Natural killer cell (primary cell): ENCODE data around the gene SETX. TPM values are rescaled to one million over a fixed set of nuclear protein-coding genes. Genes with fewer than 3 reads are reported as not detected.

Experiments used
- ATAC-seq, 3 donors: fragments of 150-1000 bp in 2 of 3; fragments of 200-7000 bp in 1 of 3; cut with Tn5 transposase; 1 replicate in 1 of 3; 2 replicates in 2 of 3; pipeline ENCODE4 v1.10.0; 2021; ENCODE audit warnings: mild to moderate bottlenecking in 2 of 3, moderate library complexity in 2 of 3
- DNase-seq, 2 donors: peaks; one replicate each; pipeline versions ENCODE4 v3.0.0 to v3.0.0-alpha.2; 2013 to 2021; ENCODE audit warnings: mixed read lengths in 1 of 2
- H3K27ac ChIP-seq: one replicate; pipeline ENCODE4 v1.5.1; 2013; ENCODE audit warnings: mild to moderate bottlenecking, low read length
- H3K27me3 ChIP-seq: one replicate; pipeline ENCODE4 v1.6.1; 2013; ENCODE audit warnings: low read length; ENCODE audit not compliant: control insufficient read depth, insufficient read depth
- H3K36me3 ChIP-seq: one replicate; pipeline ENCODE4 v1.6.1; 2013; ENCODE audit warnings: low read length; ENCODE audit not compliant: control insufficient read depth, insufficient read depth
- H3K4me1 ChIP-seq: one replicate; pipeline ENCODE4 v1.6.1; 2013; ENCODE audit warnings: low read length; ENCODE audit not compliant: control insufficient read depth, insufficient read depth
- H3K4me3 ChIP-seq: one replicate; pipeline ENCODE4 v1.5.1; 2013; ENCODE audit warnings: low read length
- H3K9me3 ChIP-seq: one replicate; pipeline ENCODE4 v1.6.1; 2013; ENCODE audit warnings: low read length; ENCODE audit not compliant: control insufficient read depth, insufficient read depth
- H3K27ac Mint-ChIP-seq, 2 donors: one replicate each; pipeline ENCODE4 v1.8.0; 2022; ENCODE audit warnings: mild to moderate bottlenecking in 2 of 2, mixed read lengths in 2 of 2, moderate library complexity in 1 of 2
- H3K27me3 Mint-ChIP-seq, 2 donors: one replicate each; pipeline ENCODE4 v1.8.0; 2022; ENCODE audit warnings: low read depth in 2 of 2, mixed read lengths in 2 of 2
- H3K36me3 Mint-ChIP-seq: one replicate; pipeline ENCODE4 v1.8.0; 2022; ENCODE audit warnings: mixed read lengths
- H3K4me1 Mint-ChIP-seq, 2 donors: one replicate each; pipeline ENCODE4 v1.8.0; 2022; ENCODE audit warnings: mixed read lengths in 2 of 2
- H3K4me3 Mint-ChIP-seq: one replicate; pipeline ENCODE4 v1.8.0; 2022; ENCODE audit warnings: mild to moderate bottlenecking, moderate library complexity, mixed read lengths
- H3K9me3 Mint-ChIP-seq, 2 donors: one replicate each; pipeline ENCODE4 v1.8.0; 2022; ENCODE audit warnings: mixed read lengths in 2 of 2
- WGBS: methylation state at CpG from one replicate; pipeline ENCODE4 v1.1.7; 2013; ENCODE audit warnings: missing lambda C conversion rate; ENCODE audit not compliant: insufficient coverage; 5-methylcytosine and 5-hydroxymethylcytosine counted together
- intact Hi-C: fragments of 100-400 bp; cut with micrococcal nuclease; formaldehyde crosslinking; loops from one replicate; pipeline ENCODE4 v1.14.2; 2022
- total RNA-seq, 4 donors: library from RNA; stranded (reverse); fragments of 120-200 nt in 1 of 4; gene quantifications; one replicate each; pipeline versions ENCODE4 v1.2.3 to v1.2.4, GENCODE V29; 2013 to 2022
- TF ChIP-seq, protein P1 (sequence below): fragments of 200-600 bp; IDR thresholded peaks from one replicate; pipeline ENCODE4 v1.8.0; 2022; ENCODE audit warnings: antibody characterized with exemption

Gene SETX
- total RNA-seq, 3 donors from 2014 or later (not counting 1 experiment from before 2014, with no cell fraction given), result 85.3 to 109 (median 97.7) TPM

DNA sequence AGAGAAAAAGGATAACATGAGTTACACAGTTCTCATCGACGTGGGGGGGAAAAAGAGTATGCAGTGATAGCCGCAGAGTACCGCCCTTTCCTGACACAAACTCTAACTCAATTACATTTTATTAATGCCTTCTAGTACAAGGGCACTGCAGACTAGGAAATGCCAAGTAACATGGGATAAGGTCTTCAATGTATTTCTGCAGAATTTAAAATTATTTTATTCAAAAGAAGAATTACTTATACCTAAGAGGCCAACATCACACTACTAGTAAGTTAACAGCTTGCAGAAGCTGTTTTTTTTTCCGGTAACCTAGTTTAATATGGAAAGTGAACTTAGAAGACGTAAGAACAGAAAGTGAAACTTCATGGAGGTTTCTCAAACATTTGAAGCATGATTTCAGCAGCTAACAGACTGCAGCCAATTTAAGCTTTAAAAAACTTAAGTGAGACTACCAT lies 3.9 kb downstream of the SETX start:
- H3K9me3 ChIP-seq, result no peaks in the 10 kb centered on the region
- WGBS, result 0% methylated on average over 1 of the region's 6 CpGs
- H3K27ac ChIP-seq, result peak overlapping the region; percentile 84
- peaks cover 57% of the 10 kb centered on the region for H3K36me3 ChIP-seq
- H3K4me3 ChIP-seq, result peak overlapping the region; percentile 46
- intact Hi-C loops, result loop anchor here (2.0 to 10.0 kb wide), 4 partner anchors 54 to 1116 kb away; partner anchors contain the start of gene TTF1
- no peaks in the 10 kb centered on the region for H3K27me3 ChIP-seq
- Mint-ChIP-seq H3K9me3 (no peaks in the 10 kb centered on the region), H3K27me3 (no peaks in the 10 kb centered on the region), H3K36me3 (peaks cover 20% of the 10 kb centered on the region), H3K27ac (peak overlapping the region; percentile 77 to 96), H3K4me1 (peaks cover 46 to 54% of the 10 kb centered on the region in 2 donors), H3K4me3 (peak overlapping the region; percentile 96)
- peaks cover 56% of the 10 kb centered on the region for H3K4me1 ChIP-seq
- ATAC-seq (peak; percentile 20 to 52 (median 39)), DNase-seq (peak; percentile 25 to 76)
- TF ChIP-seq, protein P1, sequence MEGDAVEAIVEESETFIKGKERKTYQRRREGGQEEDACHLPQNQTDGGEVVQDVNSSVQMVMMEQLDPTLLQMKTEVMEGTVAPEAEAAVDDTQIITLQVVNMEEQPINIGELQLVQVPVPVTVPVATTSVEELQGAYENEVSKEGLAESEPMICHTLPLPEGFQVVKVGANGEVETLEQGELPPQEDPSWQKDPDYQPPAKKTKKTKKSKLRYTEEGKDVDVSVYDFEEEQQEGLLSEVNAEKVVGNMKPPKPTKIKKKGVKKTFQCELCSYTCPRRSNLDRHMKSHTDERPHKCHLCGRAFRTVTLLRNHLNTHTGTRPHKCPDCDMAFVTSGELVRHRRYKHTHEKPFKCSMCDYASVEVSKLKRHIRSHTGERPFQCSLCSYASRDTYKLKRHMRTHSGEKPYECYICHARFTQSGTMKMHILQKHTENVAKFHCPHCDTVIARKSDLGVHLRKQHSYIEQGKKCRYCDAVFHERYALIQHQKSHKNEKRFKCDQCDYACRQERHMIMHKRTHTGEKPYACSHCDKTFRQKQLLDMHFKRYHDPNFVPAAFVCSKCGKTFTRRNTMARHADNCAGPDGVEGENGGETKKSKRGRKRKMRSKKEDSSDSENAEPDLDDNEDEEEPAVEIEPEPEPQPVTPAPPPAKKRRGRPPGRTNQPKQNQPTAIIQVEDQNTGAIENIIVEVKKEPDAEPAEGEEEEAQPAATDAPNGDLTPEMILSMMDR, result no peak

DNA sequence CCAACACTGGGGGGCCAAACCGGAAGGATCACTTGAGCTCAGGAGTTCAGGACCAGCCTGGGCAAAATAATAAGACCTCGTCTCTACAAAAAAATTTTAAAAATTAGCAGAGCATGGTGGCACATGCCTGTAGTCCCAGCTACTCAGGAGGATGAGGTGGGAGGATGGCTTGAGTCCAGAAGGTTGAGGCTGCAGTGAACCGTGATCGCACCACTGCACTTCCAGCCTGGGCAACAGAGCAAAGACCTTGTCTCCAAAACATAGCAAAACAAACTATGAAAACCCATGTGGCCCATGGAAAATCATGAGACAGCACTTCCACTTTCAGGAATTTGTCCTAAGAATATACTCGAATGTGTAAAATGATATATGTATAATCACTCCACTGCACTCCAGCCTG lies 6.1 kb downstream of the SETX start:
- peak overlapping the region; percentile 28 for H3K4me3 Mint-ChIP-seq
- peaks cover 77% of the 10 kb centered on the region for H3K36me3 ChIP-seq
- H3K27me3 Mint-ChIP-seq, result no peaks in the 10 kb centered on the region
- H3K4me3 ChIP-seq, result no peak overlapping the region
- TF ChIP-seq, protein P1, result no peak
- intact Hi-C loops, result no loop called here
- WGBS, result 89% methylated on average over 3 of the region's 5 CpGs
- peaks cover 41 to 48% of the 10 kb centered on the region in 2 donors for H3K4me1 Mint-ChIP-seq
- ATAC-seq (no peak), DNase-seq (no peak)
- no peak overlapping the region for H3K27ac ChIP-seq
- peaks cover 19% of the 10 kb centered on the region for H3K36me3 Mint-ChIP-seq
- H3K9me3 ChIP-seq, result no peaks in the 10 kb centered on the region
- no peaks in the 10 kb centered on the region for H3K27me3 ChIP-seq
- H3K4me1 ChIP-seq, result peaks cover 42% of the 10 kb centered on the region
- H3K27ac Mint-ChIP-seq, result peak overlapping the region; percentile 77 to 96
- no peaks in the 10 kb centered on the region for H3K9me3 Mint-ChIP-seq

DNA sequence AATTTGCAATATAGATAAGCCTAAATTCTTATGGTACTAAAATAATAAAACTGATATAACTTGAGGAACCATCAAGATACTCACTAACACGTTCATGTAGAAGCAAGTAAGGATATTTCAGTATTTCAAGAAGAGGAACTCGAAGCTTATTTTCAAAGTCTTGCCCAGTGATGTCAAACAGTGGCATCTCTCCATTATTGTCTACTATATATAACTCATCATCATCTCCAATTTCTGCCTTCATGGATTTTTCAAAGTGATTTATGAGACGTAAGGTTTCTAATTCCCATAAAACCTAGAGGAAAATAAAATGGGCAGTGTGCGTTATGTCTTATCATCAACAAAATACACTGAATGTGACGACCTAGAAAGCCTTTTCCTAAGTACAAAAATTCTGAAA lies 8.6 kb downstream of the SETX start:
- Histone ChIP-seq H3K4me1 (peaks cover 18% of the 10 kb centered on the region), H3K36me3 (peaks cover 84% of the 10 kb centered on the region), H3K27me3 (no peaks in the 10 kb centered on the region), H3K9me3 (no peaks in the 10 kb centered on the region), H3K27ac (no peak overlapping the region), H3K4me3 (no peak overlapping the region)
- Mint-ChIP-seq H3K4me3 (no peak overlapping the region), H3K9me3 (no peaks in the 10 kb centered on the region), H3K27me3 (no peaks in the 10 kb centered on the region), H3K27ac (no peak overlapping the region), H3K36me3 (peaks cover 16% of the 10 kb centered on the region), H3K4me1 (peaks cover 23 to 35% of the 10 kb centered on the region in 2 donors)
- intact Hi-C loops, result no loop called here
- ATAC-seq, result no peak
- DNase-seq, result no peak
- 94% methylated on average over 2 of the region's 5 CpGs for WGBS
- TF ChIP-seq, protein P1, result no peak
